Esophagus muscularis mucosa (tissue), 4 donors: ENCODE data around the gene KIF21A.

Experiments used
- CTCF ChIP-seq, 3 experiments: fragments of 200-600 bp in 2 of 3; fragments of 450-650 bp in 1 of 3; sonication (generic) in 2 of 3; IDR thresholded peaks; one replicate each; pipeline ENCODE4 v1.5.1; 2017 to 2019; ENCODE audit warnings: antibody characterized with exemption in 3 of 3, mild to moderate bottlenecking in 2 of 3, moderate library complexity in 1 of 3
- EP300 ChIP-seq: sonication (generic); formaldehyde crosslinking; IDR thresholded peaks from one replicate; pipeline ENCODE4 v1.6.1; 2017; ENCODE audit warnings: antibody characterized with exemption
- POLR2AphosphoS5 ChIP-seq, 2 donors: sonication (generic); formaldehyde crosslinking; IDR thresholded peaks; one replicate each; pipeline ENCODE4 v1.6.1; 2017; ENCODE audit warnings: antibody characterized with exemption in 2 of 2

GRCh38 chr12:39431797-39432196 is 11.1 kb downstream of the KIF21A start:
- TF ChIP-seq CTCF (IDR thresholded peaks at IDR 0.05) (no peak), POLR2AphosphoS5 (IDR thresholded peaks at IDR 0.05) (no peak), EP300 (no peak)
